ENCODE results near the gene CFAP157.

GRCh38 chr9:127700140-127700539 is 6.6 kb upstream of the CFAP157 start:
- TF ChIP-seq EZH2 (IDR thresholded peaks at IDR 0.05; ENCODE audit: borderline replicate concordance) (no peak), CTCF (IDR thresholded peaks at IDR 0.05; ENCODE audit: poor library complexity) (no peak), EZH2phosphoT487 (IDR thresholded peaks at IDR 0.05; ENCODE audit: low read depth, severe bottlenecking, unreplicated experiment) (no peak)

Data from hepatocyte (in vitro differentiated cells).